Muscle of arm (tissue), 12 donors: ENCODE results near the gene MAST1. TPM values are rescaled to one million over a fixed set of nuclear protein-coding genes. Genes with fewer than 3 reads are reported as not detected.

Experiments used
- DNase-seq: peaks from one replicate; pipeline ENCODE4 v3.0.0-alpha.2; 2013
- polyA plus RNA-seq, 12 donors: library from polyadenylated mRNA; unstranded; fragments of 120-200 nt; gene quantifications; one replicate each; pipeline ENCODE4 v1.2.1, GENCODE V29; 2013; ENCODE audit not compliant: insufficient read length in 12 of 12

MAST1 gene
- polyA plus RNA-seq, 12 donors, result 0.16 to 12.0 (median 0.62) TPM; not detected in 1

- peak; percentile 63 for DNase-seq
Measured at GRCh38 chr19:12867120-12868099, 29.1 kb downstream of the MAST1 start.

- DNase-seq, result no peak
Measured at GRCh38 chr19:12868540-12869112, 30.3 kb downstream of the MAST1 start.

DNA sequence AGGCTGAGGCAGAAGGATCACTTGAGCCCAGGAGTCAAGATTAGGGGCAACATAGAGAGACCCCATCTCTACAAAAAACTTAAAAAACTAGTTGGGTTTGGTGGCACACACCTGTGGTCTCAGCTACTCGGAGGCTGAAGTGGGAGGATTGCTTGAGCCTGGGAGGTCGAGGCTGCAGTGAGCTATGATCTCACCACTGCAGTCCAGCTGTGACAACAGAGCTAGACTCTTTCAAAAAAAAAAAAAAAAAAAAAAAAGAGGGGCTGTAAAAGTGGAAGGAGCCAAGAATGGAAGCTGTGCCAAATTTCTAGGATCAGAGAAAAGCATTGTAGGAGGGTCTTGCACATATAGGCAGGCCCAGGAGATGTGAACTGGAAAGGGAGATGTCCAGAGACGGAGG, 33.4 kb downstream of the MAST1 start:
- no peak for DNase-seq

DNA sequence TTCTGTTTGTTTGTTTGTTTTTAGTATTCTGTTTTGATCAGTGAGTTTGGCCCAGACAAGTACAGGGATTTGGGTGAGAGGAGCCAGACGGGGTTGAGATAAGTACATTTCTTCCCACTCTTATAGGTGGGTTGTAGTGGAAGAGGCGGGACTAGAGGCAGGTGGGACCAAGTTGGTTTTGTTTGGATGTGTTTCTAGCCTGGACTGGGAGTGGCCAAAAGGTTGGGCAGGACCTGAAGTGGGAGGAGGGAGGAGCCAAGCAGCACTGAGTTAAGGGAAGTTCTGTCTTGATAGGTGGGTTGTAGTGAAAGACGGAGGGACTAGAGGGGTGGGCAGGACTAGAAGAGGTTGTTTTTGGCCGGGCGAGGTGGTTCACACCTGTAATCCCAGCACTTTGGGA, 33.9 kb downstream of the MAST1 start:
- no peak for DNase-seq

- DNase-seq, result no peak
Measured at GRCh38 chr19:12872941-12873890, 34.9 kb downstream of the MAST1 start.

DNA sequence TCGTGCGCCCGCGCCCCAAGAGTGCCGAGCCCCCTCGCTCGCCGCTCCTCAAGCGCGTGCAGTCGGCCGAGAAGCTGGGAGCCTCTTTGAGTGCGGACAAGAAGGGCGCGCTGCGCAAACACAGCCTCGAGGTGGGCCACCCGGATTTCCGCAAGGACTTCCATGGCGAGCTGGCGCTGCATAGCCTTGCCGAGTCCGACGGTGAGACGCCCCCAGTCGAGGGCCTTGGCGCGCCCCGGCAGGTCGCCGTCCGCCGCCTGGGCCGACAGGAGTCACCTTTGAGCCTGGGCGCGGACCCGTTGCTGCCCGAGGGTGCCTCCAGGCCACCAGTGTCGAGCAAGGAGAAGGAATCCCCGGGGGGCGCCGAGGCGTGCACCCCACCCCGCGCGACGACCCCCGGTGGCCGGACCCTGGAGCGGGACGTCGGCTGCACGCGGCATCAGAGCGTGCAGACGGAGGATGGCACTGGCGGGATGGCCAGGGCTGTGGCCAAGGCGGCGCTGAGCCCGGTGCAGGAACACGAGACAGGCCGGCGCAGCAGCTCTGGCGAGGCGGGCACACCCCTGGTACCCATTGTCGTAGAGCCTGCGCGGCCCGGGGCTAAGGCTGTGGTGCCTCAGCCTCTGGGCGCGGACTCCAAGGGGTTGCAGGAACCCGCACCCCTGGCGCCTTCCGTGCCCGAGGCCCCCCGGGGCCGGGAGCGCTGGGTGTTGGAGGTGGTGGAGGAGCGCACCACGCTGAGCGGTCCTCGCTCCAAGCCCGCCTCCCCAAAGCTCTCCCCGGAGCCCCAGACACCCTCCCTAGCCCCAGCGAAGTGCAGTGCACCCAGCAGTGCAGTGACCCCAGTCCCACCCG, 35.8 kb downstream of the MAST1 start:
- no peak for DNase-seq

GRCh38 chr19:12875086-12875485, 36.8 kb downstream of the MAST1 start:
- DNase-seq, result no peak

DNA sequence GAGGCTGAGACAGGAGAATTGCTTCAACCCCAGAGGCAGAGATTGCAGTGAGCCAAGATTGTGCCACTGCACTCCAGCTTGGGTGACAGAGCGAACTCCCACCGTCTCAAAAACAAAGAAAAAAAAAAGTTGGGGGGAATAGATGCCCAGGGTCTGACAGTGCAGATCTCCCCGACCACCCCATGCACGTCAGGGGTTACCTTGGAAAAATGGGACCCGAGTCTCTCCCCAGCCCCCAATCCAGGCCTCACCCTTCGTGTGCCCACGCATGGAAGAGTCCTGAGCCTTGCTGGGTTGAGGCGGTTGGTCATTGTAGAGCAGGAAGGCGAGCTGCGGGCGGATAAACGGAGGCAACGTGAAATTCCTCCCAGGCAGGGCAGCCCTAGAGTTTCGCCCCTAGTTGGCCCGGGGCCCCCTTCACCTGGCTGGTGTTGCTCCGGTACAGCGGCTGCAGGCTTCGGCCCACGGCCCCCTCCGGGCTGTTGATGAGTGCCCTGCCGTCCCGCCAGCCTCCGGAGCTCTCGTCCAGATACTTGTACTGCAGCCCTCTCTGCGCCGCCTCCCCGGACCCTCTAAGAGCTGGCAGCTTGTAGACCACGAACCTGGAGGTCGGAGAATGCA, 42.3 kb downstream of the MAST1 start:
- no peak for DNase-seq

- peak; percentile 91 for DNase-seq
Measured at GRCh38 chr19:12881172-12881808, 43.0 kb downstream of the MAST1 start, which contains the start of gene DNASE2. Gene DNASE2, minus strand, starts transcription at chr19:12881449. Its CDS starts 74 bp downstream, at chr19:12881375.

DNA sequence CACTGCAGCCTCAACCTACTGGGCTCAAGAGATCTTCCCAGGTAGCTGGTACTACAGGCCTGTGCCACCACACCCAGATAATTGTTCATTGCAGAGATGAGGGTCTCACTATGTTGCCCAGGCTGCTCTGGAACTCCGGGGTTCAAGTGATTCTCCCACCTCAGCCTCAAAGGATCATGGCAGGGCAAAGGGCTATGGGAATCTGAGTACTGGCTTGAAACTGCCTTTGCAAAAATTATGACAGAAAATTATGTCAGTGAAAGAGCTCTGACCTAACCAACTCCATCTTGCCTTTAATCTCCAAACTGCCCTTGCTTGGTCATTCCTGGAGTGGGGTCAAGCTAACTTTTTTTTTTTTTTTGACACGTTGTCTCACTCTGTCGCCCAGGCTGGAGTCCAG, 44.3 kb downstream of the MAST1 start:
- DNase-seq, result no peak

DNA sequence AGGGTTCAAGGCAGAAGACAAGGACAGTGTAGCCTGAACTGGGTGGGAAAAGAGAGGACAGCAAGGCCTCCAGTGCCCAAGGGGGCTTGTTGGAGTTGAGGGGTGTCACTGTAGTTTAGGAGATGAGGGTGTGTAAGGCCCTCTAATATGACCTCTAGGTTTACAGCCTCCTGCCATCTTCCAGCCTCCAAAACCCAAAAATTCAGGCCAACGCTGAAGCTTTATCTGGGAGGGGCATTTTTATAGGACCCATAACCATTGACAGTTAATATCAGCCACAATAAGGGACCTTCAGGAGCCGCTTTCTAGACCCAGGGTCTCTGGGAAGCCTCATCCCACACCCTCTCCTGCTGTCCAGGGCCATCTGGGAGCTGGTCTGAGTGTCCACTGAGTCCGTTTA, 45.9 kb downstream of the MAST1 start:
- no peak for DNase-seq

- DNase-seq, result no peak
Measured at GRCh38 chr19:12884627-12884925, 46.3 kb downstream of the MAST1 start.

GRCh38 chr19:12884926-12885748, 46.8 kb downstream of the MAST1 start:
- no peak for DNase-seq

GRCh38 chr19:12885749-12886650, 47.7 kb downstream of the MAST1 start:
- DNase-seq, result no peak

GRCh38 chr19:12886651-12886968, 48.3 kb downstream of the MAST1 start:
- DNase-seq, result no peak

DNA sequence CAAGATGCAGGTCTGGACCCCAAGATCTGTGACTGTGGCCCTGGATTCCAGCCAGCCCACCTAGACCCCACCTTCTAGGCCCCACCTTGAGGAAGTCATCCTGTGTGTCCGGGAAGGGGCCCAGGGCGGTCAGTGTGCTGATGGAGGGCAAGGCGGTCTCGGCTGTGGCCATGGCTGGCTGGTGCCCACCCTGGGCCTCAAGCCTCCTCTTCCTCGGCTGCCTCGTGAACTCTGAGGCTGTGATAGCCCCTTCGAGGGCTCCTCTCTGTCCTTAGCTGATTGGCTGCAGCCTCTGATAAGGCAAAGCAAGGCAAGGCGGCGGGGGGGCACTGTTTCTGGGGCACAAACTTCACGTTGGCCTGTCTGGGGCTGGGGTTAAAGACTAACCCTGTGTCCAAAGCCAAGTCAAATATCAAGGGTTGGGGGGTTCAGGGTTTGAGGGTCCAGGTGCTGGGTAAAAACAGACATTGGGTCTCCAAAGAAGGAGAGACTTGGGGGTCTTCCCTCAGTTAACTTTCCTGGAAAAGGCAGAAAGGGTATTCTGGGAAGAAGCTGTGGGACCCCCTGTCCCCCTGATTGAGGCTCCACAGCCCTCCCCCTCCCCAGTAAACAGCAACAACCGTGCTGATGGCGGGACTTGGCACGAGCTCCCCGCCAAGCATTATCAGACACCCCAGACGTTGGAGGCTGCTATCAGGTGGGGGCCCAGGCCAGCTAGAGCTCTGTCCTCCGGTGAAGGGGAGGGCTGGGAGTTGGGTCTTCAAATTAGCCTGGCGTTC, 48.8 kb downstream of the MAST1 start, which contains the start of gene KLF1:
Gene KLF1 (minus strand): TSS at position 233 of the 779 bp plus-strand sequence. CDS start 61 bp downstream, at position 172.
- no peak for DNase-seq

- DNase-seq, result no peak
Measured at GRCh38 chr19:12888006-12888603, 49.8 kb downstream of the MAST1 start.
